Activated CD4-positive, alpha-beta T cell treated with anti-CD3 and anti-CD28 coated beads, Interleukin-10, Interleukin-2, amounts not matched to agents 100 ng/mL and 50 ng/mL, durations not matched to agents 16 hours and 8 hours (primary cell): ENCODE data around the gene HOXD10.
A peak's percentile ranks its signal among the peaks of the same experiment; 100 is the strongest.

Experiments used
- DNase-seq: peaks from one replicate; pipeline ENCODE4 v3.0.0-alpha.2; 2020

The HOXD10 gene

DNA sequence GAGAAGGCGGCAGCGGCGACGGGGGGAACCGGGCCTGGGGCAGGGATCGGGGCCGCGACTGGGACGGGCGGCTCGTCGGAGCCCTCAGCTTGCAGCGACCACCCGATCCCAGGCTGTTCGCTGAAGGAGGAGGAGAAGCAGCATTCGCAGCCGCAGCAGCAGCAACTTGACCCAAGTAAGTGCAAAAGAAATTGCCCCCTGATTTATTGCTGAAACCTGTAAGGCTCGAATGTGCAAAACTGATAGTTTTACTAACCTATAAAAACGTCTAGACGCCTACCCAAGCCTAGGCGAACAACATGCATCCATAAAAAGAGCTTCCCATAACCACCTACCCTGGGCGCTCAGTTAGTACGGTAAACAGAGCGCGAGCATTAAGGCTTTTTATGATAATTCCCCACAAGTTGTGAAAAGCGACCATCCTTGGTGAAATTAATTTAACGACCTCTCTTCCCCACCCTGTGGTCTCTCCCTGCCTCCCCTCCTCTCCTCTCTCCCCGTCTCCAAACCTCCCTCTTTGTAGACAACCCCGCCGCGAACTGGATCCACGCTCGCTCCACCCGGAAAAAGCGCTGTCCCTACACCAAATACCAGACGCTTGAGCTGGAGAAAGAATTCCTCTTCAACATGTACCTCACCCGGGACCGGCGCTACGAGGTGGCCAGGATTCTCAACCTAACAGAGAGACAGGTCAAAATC lies 7.0 kb downstream of the HOXD10 start:
- no peak for DNase-seq

DNA sequence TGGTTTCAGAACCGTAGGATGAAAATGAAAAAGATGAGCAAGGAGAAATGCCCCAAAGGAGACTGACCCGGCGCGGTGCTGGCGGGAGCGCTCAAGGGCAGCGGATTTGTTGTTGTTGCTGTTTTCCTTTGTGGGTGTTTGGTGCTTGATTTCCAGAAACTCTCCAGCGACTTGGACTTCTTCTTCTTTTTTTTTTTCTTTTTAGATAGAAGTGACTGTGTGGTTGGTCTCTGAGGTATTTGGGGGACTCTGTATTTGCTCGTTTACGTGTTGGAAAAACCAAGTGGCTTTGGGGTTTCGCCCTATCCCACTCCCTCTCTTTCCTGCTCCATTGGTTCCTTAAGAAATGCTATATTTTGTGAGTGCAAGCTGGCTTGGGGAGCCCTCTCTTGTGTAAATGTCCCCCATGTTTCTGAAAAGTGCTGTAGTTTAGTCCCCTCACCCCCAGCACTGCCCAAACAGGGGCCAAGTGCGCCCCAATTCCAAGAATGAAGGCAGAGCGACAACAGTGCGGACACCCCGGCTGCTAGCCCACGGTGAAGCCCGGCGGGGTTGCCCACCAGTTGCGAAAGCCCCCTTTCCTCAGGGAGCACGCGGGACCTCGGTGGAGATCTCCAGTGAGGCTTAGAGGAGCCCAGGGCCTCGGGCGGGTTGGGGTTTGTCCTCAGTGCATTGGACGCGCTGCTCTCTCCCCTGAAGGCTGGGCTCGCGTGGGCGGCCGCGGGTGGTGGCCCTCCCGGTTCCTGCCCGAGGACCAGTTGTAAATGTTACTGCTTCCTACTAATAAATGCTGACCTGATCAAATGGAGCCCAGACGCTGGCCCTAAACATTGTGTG lies 7.8 kb downstream of the HOXD10 start:
- no peak for DNase-seq

- DNase-seq, result no peak
Measured at GRCh38 chr2:176124947-176125771, 8.6 kb downstream of the HOXD10 start.

- no peak for DNase-seq
Measured at GRCh38 chr2:176125772-176126054, 9.1 kb downstream of the HOXD10 start.

DNA sequence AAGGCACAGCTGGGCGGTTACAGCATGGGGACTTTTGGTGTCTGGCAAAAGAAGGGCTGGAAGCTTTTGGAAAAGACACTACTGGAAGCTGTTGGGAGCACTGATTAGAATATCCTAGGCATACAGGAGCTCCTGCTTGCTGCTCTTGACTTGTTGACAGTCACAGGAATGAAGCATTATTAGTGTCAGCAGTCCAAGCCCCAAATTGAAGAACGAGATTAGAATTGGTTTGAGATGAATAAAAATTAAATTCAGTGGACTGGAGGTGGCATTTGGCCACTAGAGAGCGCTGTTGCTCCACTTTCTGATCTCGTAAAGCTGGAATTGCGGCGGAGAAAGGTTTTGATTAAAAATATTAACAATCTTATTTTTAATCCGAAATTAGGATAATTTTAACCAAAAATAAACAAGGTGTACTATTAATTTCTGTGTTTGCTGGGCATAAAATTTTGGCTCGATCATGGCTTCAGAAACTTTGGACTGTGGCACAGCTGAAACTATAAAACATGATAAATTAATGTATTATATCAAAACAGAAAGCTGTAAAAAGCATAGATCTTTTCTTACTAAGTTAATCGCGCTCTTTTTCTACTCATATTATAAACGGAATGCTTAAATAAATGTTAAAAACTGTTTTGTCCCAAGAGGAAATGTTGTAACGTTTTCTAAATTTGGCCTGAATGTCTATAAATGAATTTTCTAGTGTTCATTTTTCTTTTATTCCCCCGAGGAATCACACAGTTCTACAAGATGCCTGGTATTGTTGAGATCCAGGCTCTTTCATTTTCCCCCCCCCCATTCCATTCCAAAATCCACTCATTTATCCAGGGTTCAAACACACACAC lies 10.6 kb downstream of the HOXD10 start:
- DNase-seq, result peak; percentile 50

GRCh38 chr2:176127774-176128072 lies 11.1 kb downstream of the HOXD10 start:
- DNase-seq, result no peak

DNA sequence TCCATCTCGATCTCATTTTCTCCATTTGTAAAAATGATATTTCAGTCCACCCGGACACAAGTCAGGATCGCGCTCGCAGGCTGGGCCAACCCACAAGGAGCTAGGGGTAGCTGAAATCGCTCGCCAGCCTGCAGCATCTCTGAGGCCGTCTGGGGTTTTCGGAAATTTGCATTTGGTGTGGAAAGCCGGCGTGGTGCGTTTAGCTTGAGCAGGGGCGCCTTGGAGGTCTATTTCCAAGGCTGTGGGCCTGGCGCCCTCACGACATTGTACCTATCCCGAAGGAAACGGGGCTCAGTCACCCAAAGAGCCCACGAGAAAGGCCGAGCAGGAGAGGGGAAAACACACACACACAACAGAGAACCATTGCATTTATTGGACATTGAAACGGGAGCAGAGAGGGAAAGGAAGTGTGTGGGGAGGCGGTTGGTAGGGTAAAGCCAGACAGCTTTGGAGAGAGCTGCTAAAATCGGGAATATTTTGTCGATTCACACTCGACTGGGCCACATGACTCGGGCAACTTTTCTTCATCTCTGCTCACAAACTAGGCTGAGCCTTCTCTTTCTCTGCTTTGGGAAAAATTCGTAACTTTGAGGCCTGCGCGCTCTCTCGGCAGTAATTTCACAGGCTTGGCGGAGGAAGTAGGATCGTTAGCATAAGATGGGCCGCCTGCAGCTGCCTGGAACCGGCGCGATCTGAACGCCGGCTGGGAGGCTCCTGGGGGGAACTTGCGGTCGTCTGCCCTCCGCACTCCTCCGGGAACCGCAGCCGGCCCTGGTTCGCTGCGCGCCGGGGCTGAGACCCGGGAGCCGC lies 11.8 kb downstream of the HOXD10 start:
- no peak for DNase-seq

DNA sequence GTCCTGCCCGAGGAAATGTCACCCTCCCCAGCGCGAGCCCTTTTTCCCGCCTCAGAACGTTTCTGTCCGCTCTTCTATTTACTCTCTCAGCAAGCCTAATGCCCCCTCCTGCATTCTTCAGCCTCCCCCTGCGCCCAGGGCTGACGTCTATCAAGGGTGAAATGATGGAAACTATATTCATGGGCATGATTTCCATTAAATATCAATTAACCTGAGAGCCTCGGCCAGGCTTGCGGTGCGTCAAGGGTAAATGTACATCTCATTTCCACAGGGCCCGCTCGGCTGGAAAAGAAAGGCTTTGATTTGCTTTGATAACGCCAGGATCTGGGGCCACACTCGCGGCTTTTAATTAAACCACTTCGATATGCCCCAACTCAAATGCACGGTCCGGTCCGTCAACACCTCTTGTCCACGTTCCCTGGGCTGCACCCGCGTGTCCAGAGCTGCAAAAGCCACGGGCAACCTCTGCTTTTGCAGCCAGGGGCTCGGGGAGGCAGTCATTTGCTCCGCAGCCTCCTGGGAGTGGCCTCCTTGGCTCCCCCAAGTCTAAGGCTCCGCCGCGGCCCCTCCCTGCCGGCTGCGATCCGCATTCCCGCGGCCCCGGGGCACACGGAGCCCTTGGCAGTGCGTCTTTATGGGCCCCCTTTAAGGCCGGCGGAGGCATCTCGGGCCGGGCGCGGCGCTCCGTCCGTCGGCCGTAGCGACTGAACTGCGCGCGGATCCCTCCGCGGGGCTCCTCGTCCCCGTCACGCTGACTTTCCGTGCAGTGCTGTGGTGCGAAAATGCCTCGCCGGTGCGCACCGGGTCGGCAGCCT lies 12.6 kb downstream of the HOXD10 start, which contains the start of gene HOXD8:
Gene HOXD8, plus strand, starts transcription at position 724 of the 815 bp plus-strand sequence. CDS start 662 bp downstream, outside the sequence.
- no peak for DNase-seq

GRCh38 chr2:176129813-176130146 lies 13.2 kb downstream of the HOXD10 start:
- no peak for DNase-seq

- no peak for DNase-seq
Measured at GRCh38 chr2:176130147-176130956, 13.8 kb downstream of the HOXD10 start.

- DNase-seq, result no peak
Measured at GRCh38 chr2:176130957-176131847, 14.6 kb downstream of the HOXD10 start.

DNA sequence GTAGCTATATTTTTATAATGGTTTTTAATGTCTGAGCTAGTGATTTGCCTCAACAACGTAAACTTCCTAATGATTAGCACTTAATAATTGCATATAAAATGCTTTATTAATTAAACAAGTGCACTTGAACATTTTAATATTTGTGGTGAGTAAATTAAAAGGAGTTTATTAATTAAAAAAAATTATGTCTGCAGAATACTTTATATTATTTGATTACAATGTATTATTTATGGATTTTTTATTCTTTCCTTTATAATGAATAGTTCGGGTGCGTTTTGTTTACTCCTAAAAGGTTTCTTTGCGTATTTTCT lies 15.2 kb downstream of the HOXD10 start:
- no peak for DNase-seq

DNA sequence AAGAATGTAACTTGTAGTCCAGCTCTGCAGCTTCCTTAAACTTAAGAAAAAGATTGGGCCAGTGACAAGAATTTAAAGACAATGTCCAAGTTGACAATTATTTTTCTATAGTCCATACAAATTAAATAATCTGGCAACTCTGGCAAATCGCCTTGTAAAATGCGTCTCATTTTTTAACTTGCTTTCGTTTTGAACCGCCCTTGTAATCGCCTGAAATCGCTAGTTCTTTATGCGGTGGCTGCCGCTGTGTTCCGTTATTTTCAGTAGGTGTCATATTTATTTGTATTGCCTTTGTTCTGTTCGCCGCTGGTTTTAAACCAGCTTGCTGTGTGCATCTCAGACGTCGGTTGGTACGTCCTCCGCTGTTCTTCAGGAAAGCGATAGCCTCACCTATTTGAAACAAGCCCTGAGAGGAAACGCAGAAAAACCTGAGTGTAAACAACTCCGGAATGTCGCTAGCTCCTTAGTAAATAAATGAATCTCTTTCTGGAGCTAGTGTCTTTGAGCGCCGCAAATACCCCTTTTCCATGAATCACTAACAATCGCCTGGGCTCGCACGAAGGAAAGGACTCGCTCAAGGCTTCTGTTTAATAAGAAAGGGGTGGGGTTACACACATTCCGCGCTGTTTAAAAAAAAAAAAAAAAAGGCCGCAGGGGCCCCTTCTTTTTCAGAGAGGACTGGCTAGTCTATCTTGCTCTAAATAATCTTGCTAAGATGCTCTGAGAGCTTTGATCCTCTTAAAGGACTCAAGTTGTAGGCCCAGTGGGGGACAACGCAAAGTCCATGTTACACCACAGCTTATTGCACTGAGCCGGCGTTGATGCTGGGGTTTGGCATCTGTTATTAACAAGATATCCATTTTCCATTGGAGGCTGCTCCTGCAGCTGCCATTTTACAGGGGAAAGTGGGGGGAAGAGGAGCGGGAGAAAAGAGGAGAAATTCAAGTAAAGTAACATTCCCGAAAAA lies 15.9 kb downstream of the HOXD10 start:
- DNase-seq, result peak; percentile 13

- DNase-seq, result no peak
Measured at GRCh38 chr2:176133389-176133788, 16.8 kb downstream of the HOXD10 start.

- DNase-seq, result no peak
Measured at GRCh38 chr2:176134035-176134434, 17.5 kb downstream of the HOXD10 start.

- DNase-seq, result no peak
Measured at GRCh38 chr2:176135035-176135440, 18.5 kb downstream of the HOXD10 start.

DNA sequence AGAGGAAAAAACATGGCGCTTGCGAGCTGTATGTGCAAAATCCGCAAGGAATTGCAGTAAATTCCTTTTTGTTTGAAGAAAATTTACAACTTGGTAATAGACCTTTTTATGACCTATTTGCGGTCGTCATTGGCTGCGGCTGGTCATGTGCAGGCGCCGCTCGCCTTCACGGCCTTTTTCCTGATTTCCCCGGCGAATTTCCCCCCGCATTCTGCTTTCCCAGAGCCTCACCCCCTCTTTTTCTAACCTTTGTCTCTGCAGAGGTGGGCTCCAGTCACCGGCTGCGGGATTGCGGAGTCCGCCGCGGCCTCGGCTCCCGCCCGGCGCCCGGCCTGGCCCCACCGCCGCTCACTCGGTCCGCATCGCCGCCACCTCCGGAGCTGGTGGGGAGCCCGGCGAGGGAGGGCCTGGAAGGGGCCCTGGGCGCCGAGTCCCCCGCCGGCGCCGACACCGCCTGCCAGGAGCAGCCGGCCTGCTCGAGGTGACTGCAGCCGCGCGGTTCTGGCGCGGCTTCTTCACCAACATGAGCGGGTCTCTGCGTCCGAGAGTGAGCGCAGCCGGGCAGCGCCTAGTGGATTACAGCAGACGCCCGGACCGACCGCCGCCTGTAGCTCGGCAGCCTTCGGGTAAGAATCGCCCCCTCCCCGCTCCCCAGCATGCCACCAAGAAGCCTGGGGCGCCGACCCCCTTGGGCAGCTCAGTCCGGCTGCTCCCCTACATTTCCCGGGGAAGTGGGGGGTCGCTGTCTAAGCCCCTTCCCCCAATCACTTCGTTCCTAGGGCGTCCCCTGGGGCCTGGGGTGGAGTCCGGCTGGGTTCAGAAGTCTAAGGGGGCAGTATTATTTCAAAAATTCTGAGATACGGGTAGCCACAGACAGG lies 20.0 kb downstream of the HOXD10 start:
- no peak for DNase-seq
